HepG2 (cell line): Measurements from ENCODE around the gene ACSF3. TPM values are rescaled to one million over a fixed set of nuclear protein-coding genes. Genes with fewer than 3 reads are reported as not detected.
A peak's percentile ranks its signal among the peaks of the same experiment; 100 is the strongest.

Experiments used
- HNRNPLL ChIP-seq: fragments of 200-400 bp; formaldehyde crosslinking; IDR thresholded peaks from 2 replicates; pipeline ENCODE4 v1.6.1; 2017; ENCODE audit warnings: mild to moderate bottlenecking, low read depth, low read length; ENCODE audit not compliant: poor library complexity, severe bottlenecking
- SRSF9 ChIP-seq: fragments of 200-400 bp; formaldehyde crosslinking; IDR thresholded peaks from 2 replicates; pipeline ENCODE4 v1.6.1; 2018; ENCODE audit warnings: borderline replicate concordance, mild to moderate bottlenecking, low read depth, low read length; ENCODE audit not compliant: insufficient read depth, poor library complexity, severe bottlenecking
- TBX3 ChIP-seq: fragments of 450-650 bp; IDR thresholded peaks from 2 replicates; pipeline ENCODE4 v1.6.1; 2017; ENCODE audit warnings: antibody characterized with exemption, mild to moderate bottlenecking, inconsistent platforms, borderline replicate concordance
- TMF1 ChIP-seq: sonication (generic); formaldehyde crosslinking; IDR thresholded peaks from 2 replicates; pipeline ENCODE4 v1.8.1; 2022; ENCODE audit warnings: low read depth, missing genetic modification reagents
- ZFX ChIP-seq: sonication (generic); formaldehyde crosslinking; IDR thresholded peaks from 2 replicates; pipeline ENCODE4 v1.4.0; 2020; ENCODE audit warnings: mild to moderate bottlenecking, low read depth, missing genetic modification reagents, moderate library complexity
- ZNF563 ChIP-seq: sonication (generic); formaldehyde crosslinking; IDR thresholded peaks from 2 replicates; pipeline ENCODE4 v1.8.0; 2022; ENCODE audit warnings: mild to moderate bottlenecking, moderate library complexity, missing genetic modification reagents
- polyA plus RNA-seq, 8 experiments: library from polyadenylated mRNA; depleted of rRNA in 3 of 8; stranded (reverse) in 7 of 8; unstranded in 1 of 8; fragments of >200 nt; fragmentation: Illumina TruSeq in 4 of 8; extraction: Trizol in 4 of 8; gene quantifications; 2 replicates each; pipeline versions ENCODE4 v1.2.1 to v1.2.3, GENCODE V29; 2011 to 2016; ENCODE audit warnings: low read depth in 4 of 8, missing spikeins in 1 of 8, mixed read lengths in 1 of 8; ENCODE audit not compliant: insufficient read depth in 1 of 8
- total RNA-seq, 5 experiments: library from RNA; depleted of rRNA; stranded (reverse); fragments of >200 nt; fragmentation: Illumina TruSeq; extraction: Trizol; gene quantifications; 2 replicates each; pipeline ENCODE4 v1.2.3, GENCODE V29; 2016; ENCODE audit warnings: low read depth in 1 of 5
- TF ChIP-seq, protein P1 (sequence below): sonication (generic); formaldehyde crosslinking; IDR thresholded peaks from 2 replicates; pipeline ENCODE4 v1.4.0; 2020; ENCODE audit warnings: missing genetic modification reagents, borderline replicate concordance
- TF ChIP-seq, protein P2 (sequence below): sonication (generic); formaldehyde crosslinking; IDR thresholded peaks from 2 replicates; pipeline ENCODE4 v1.5.0; 2020; ENCODE audit warnings: mild to moderate bottlenecking, missing genetic modification reagents, borderline replicate concordance
- TF ChIP-seq, protein P3 (sequence below): sonication (generic); formaldehyde crosslinking; conservative IDR thresholded peaks from 2 replicates; pipeline ENCODE4 v1.5.0; 2020; ENCODE audit warnings: missing genetic modification reagents
- TF ChIP-seq, protein P4 (sequence below): sonication (generic); formaldehyde crosslinking; IDR thresholded peaks from 2 replicates; pipeline ENCODE4 v1.8.0; 2022; ENCODE audit warnings: low read depth, missing genetic modification reagents

ACSF3 gene
- total and polyA plus RNA-seq, 2 of the 13 experiments (the other 11 are each of a cell fraction or from before 2014, with no cell fraction given): 14.9 to 30.6 TPM

DNA sequence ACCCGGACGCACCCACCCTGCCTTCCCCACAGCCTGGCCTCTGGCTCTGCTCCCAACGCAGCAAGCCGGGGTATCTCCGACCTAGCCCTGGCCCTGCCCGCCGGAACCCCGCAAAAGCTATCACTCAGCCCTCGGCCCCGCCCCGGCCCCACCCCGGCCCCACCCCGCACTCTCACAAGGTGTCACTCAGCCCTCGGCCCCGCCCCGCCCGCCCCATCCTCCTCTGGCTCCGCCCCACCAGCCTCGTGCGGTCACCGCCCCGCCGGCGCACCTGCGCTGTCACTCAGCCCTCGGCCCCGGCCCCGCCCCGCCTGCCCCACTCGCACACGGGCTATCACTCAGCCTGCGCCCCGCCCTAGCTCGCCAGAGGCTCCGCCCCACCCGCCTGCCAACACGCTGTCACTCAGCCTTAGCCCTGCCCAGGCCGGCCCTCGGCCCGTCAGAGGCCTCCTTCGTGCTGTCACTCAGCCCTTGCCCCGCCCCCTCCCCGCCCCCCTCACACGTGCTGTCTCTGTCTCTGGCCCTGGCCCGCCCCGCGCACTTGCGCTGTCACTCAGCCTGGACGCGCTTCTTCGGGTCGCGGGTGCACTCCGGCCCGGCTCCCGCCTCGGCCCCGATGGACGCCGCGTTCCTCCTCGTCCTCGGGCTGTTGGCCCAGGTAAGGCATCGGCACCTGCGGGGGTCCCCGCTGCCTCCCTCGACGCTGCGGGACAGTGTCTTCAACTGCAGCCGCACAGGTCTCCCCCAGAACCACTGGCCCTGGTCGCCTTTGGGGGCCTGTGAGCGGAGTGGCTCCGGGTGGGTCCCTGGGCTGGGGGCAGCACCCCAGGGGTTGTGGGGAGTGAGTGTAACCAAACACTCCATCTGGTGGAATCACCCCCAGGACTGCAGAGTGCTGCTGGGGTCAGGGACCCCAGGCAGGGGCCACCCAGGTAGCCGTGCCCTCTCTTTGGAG, 77.8 kb downstream of the ACSF3 start, which contains the start of gene CDH15 (continued):
- TF ChIP-seq, protein P1, sequence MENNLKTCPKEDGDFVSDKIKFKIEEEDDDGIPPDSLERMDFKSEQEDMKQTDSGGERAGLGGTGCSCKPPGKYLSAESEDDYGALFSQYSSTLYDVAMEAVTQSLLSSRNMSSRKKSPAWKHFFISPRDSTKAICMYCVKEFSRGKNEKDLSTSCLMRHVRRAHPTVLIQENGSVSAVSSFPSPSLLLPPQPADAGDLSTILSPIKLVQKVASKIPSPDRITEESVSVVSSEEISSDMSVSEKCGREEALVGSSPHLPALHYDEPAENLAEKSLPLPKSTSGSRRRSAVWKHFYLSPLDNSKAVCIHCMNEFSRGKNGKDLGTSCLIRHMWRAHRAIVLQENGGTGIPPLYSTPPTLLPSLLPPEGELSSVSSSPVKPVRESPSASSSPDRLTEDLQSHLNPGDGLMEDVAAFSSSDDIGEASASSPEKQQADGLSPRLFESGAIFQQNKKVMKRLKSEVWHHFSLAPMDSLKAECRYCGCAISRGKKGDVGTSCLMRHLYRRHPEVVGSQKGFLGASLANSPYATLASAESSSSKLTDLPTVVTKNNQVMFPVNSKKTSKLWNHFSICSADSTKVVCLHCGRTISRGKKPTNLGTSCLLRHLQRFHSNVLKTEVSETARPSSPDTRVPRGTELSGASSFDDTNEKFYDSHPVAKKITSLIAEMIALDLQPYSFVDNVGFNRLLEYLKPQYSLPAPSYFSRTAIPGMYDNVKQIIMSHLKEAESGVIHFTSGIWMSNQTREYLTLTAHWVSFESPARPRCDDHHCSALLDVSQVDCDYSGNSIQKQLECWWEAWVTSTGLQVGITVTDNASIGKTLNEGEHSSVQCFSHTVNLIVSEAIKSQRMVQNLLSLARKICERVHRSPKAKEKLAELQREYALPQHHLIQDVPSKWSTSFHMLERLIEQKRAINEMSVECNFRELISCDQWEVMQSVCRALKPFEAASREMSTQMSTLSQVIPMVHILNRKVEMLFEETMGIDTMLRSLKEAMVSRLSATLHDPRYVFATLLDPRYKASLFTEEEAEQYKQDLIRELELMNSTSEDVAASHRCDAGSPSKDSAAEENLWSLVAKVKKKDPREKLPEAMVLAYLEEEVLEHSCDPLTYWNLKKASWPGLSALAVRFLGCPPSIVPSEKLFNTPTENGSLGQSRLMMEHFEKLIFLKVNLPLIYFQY (CRISPR knock-in tag): 0 out of 2 replicates have a peak, but pooled peaks have one; percentile 16
- TF ChIP-seq ZFX (peak; percentile 39; the same call in 1 of the 2 replicates), HNRNPLL (peak; percentile 30), TBX3 (no peak), ZNF563 (peak; percentile 45; the same call in 1 of the 2 replicates), SRSF9 (no peak), TMF1 (no peak)
- TF ChIP-seq, protein P2, sequence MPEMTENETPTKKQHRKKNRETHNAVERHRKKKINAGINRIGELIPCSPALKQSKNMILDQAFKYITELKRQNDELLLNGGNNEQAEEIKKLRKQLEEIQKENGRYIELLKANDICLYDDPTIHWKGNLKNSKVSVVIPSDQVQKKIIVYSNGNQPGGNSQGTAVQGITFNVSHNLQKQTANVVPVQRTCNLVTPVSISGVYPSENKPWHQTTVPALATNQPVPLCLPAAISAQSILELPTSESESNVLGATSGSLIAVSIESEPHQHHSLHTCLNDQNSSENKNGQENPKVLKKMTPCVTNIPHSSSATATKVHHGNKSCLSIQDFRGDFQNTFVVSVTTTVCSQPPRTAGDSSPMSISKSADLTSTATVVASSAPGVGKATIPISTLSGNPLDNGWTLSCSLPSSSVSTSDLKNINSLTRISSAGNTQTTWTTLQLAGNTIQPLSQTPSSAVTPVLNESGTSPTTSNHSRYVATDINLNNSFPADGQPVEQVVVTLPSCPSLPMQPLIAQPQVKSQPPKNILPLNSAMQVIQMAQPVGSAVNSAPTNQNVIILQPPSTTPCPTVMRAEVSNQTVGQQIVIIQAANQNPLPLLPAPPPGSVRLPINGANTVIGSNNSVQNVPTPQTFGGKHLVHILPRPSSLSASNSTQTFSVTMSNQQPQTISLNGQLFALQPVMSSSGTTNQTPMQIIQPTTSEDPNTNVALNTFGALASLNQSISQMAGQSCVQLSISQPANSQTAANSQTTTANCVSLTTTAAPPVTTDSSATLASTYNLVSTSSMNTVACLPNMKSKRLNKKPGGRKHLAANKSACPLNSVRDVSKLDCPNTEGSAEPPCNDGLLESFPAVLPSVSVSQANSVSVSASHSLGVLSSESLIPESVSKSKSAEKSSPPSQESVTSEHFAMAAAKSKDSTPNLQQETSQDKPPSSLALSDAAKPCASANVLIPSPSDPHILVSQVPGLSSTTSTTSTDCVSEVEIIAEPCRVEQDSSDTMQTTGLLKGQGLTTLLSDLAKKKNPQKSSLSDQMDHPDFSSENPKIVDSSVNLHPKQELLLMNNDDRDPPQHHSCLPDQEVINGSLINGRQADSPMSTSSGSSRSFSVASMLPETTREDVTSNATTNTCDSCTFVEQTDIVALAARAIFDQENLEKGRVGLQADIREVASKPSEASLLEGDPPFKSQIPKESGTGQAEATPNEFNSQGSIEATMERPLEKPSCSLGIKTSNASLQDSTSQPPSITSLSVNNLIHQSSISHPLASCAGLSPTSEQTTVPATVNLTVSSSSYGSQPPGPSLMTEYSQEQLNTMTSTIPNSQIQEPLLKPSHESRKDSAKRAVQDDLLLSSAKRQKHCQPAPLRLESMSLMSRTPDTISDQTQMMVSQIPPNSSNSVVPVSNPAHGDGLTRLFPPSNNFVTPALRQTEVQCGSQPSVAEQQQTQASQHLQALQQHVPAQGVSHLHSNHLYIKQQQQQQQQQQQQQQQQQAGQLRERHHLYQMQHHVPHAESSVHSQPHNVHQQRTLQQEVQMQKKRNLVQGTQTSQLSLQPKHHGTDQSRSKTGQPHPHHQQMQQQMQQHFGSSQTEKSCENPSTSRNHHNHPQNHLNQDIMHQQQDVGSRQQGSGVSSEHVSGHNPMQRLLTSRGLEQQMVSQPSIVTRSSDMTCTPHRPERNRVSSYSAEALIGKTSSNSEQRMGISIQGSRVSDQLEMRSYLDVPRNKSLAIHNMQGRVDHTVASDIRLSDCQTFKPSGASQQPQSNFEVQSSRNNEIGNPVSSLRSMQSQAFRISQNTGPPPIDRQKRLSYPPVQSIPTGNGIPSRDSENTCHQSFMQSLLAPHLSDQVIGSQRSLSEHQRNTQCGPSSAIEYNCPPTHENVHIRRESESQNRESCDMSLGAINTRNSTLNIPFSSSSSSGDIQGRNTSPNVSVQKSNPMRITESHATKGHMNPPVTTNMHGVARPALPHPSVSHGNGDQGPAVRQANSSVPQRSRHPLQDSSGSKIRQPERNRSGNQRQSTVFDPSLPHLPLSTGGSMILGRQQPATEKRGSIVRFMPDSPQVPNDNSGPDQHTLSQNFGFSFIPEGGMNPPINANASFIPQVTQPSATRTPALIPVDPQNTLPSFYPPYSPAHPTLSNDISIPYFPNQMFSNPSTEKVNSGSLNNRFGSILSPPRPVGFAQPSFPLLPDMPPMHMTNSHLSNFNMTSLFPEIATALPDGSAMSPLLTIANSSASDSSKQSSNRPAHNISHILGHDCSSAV (CRISPR knock-in tag): no peak
- TF ChIP-seq, protein P3, sequence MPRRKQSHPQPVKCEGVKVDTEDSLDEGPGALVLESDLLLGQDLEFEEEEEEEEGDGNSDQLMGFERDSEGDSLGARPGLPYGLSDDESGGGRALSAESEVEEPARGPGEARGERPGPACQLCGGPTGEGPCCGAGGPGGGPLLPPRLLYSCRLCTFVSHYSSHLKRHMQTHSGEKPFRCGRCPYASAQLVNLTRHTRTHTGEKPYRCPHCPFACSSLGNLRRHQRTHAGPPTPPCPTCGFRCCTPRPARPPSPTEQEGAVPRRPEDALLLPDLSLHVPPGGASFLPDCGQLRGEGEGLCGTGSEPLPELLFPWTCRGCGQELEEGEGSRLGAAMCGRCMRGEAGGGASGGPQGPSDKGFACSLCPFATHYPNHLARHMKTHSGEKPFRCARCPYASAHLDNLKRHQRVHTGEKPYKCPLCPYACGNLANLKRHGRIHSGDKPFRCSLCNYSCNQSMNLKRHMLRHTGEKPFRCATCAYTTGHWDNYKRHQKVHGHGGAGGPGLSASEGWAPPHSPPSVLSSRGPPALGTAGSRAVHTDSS: 0 out of 2 replicates have a peak, but pooled peaks have one; percentile 34
- TF ChIP-seq, protein P4, sequence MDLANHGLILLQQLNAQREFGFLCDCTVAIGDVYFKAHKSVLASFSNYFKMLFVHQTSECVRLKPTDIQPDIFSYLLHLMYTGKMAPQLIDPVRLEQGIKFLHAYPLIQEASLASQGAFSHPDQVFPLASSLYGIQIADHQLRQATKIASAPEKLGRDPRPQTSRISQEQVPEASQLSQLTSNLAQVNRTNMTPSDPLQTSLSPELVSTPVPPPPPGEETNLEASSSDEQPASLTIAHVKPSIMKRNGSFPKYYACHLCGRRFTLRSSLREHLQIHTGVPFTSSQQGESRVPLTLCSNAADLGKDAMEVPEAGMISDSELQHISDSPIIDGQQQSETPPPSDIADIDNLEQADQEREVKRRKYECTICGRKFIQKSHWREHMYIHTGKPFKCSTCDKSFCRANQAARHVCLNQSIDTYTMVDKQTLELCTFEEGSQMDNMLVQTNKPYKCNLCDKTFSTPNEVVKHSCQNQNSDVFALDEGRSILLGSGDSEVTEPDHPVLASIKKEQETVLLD (CRISPR knock-in tag): no peak
